Smooth muscle cell (in vitro differentiated cells): ENCODE results near the gene FAM222A. TPM values are rescaled to one million over a fixed set of nuclear protein-coding genes. Genes with fewer than 3 reads are reported as not detected.

ENCODE experiments used
- DNase-seq: peaks from one replicate; lab custom pipeline; 2025; ENCODE audit not compliant: unreplicated experiment; lab: John Stamatoyannopoulos, UW
- H2AFZ ChIP-seq: fragments of 200-600 bp; sonication (generic); 2 replicates; pipeline ENCODE4 v1.6.0; 2016; ENCODE audit warnings: antibody characterized with exemption, low read depth, mild to moderate bottlenecking
- H3F3A ChIP-seq: fragments of 200-600 bp; sonication (generic); 2 replicates; pipeline ENCODE4 v1.6.0; 2017; ENCODE audit warnings: antibody characterized with exemption, low read depth
- H3K27ac ChIP-seq: fragments of 200-600 bp; sonication (generic); 2 replicates; pipeline ENCODE4 v1.5.1; 2016; ENCODE audit warnings: low read depth, mild to moderate bottlenecking
- H3K27me3 ChIP-seq: fragments of 200-600 bp; sonication (generic); 2 replicates; pipeline ENCODE4 v1.6.1; 2016; ENCODE audit warnings: low read depth, mild to moderate bottlenecking
- H3K36me3 ChIP-seq: fragments of 200-600 bp; sonication (generic); 2 replicates; pipeline ENCODE4 v1.5.1; 2016; ENCODE audit warnings: low read depth
- H3K4me1 ChIP-seq: fragments of 200-600 bp; sonication (generic); 2 replicates; pipeline ENCODE4 v1.5.1; 2016; ENCODE audit warnings: low read depth
- H3K4me2 ChIP-seq: fragments of 200-600 bp; sonication (generic); 2 replicates; pipeline ENCODE4 v1.6.0; 2016; ENCODE audit warnings: mild to moderate bottlenecking
- H3K4me3 ChIP-seq: fragments of 200-600 bp; sonication (generic); 2 replicates; pipeline ENCODE4 v1.5.1; 2016; ENCODE audit warnings: mild to moderate bottlenecking
- H3K79me2 ChIP-seq: fragments of 200-600 bp; sonication (generic); 2 replicates; pipeline ENCODE4 v1.6.0; 2016; ENCODE audit warnings: low read depth, mild to moderate bottlenecking
- H3K9ac ChIP-seq: fragments of 200-600 bp; sonication (generic); 2 replicates; pipeline ENCODE4 v1.6.0; 2016; ENCODE audit warnings: low read depth
- H3K9me3 ChIP-seq: fragments of 200-600 bp; sonication (generic); replicated peaks from 2 replicates; pipeline ENCODE4 v1.5.1; 2016; ENCODE audit warnings: low read depth
- H4K20me1 ChIP-seq: fragments of 200-600 bp; sonication (generic); 2 replicates; pipeline ENCODE4 v1.6.0; 2016; ENCODE audit warnings: low read depth
- CTCF ChIP-seq: fragments of 200-600 bp; sonication (generic); IDR thresholded peaks from 2 replicates; pipeline ENCODE4 v1.5.1; 2017; ENCODE audit warnings: borderline replicate concordance, mild to moderate bottlenecking, antibody characterized with exemption; ENCODE audit not compliant: insufficient read depth, poor library complexity, severe bottlenecking
- WGBS: methylation state at CpG from one replicate; pipeline ENCODE4 v1.1.7; 2016; ENCODE audit warnings: low lambda C conversion rate; 5-methylcytosine and 5-hydroxymethylcytosine counted together
- polyA plus RNA-seq: library from polyadenylated mRNA; unstranded; fragments of >200 nt; fragmentation: Nextera tagmentation; extraction: Ambion mirVana; gene quantifications from 2 replicates; pipeline ENCODE4 v1.2.1, GENCODE V29; 2016
- total RNA-seq: library from RNA; depleted of rRNA; stranded (reverse); fragments of >200 nt; gene quantifications from 2 replicates; pipeline ENCODE4 v1.2.3, GENCODE V29; 2014

The FAM222A gene
- total and polyA plus RNA-seq, 2 experiments from 2014 or later = 0.85 to 1.7 TPM

GRCh38 chr12:109779382-109779781 is 65.8 kb downstream of the FAM222A start:
- WGBS = 94% methylated on average over 6 of the region's 6 CpGs
- Histone ChIP-seq H3K27me3 (no peaks in the 10 kb centered on the region), H3K36me3 (no peaks in the 10 kb centered on the region), H2AFZ (no peak overlapping the region), H3F3A (no peaks in the 10 kb centered on the region), H3K79me2 (no peaks in the 10 kb centered on the region), H4K20me1 (no peaks in the 10 kb centered on the region), H3K4me2 (no peak overlapping the region), H3K4me3 (no peak overlapping the region), H3K9ac (no peak overlapping the region), H3K27ac (no peak overlapping the region), H3K9me3 (no peaks in the 10 kb centered on the region), H3K4me1 (no peaks in the 10 kb centered on the region)
- DNase-seq = no peak
- TF ChIP-seq CTCF = no peak

GRCh38 chr12:109781668-109782325 is 68.2 kb downstream of the FAM222A start:
- TF ChIP-seq CTCF = no peak
- Histone ChIP-seq H3K4me2 (no peak overlapping the region), H3K4me1 (no peaks in the 10 kb centered on the region), H2AFZ (no peak overlapping the region), H3K4me3 (no peak overlapping the region), H3K27me3 (no peaks in the 10 kb centered on the region), H3F3A (no peaks in the 10 kb centered on the region), H3K9me3 (no peaks in the 10 kb centered on the region), H4K20me1 (no peaks in the 10 kb centered on the region), H3K27ac (no peak overlapping the region), H3K36me3 (no peaks in the 10 kb centered on the region), H3K9ac (no peak overlapping the region), H3K79me2 (no peaks in the 10 kb centered on the region)
- no peak for DNase-seq
- 88% methylated on average over 10 of the region's 10 CpGs for WGBS

GRCh38 chr12:109782326-109782703 is 68.7 kb downstream of the FAM222A start:
- Histone ChIP-seq H3K4me2 (no peak overlapping the region), H2AFZ (no peak overlapping the region), H3K4me1 (no peaks in the 10 kb centered on the region), H3K27ac (no peak overlapping the region), H3K27me3 (no peaks in the 10 kb centered on the region), H3K79me2 (no peaks in the 10 kb centered on the region), H4K20me1 (no peaks in the 10 kb centered on the region), H3K9ac (no peak overlapping the region), H3K36me3 (no peaks in the 10 kb centered on the region), H3K4me3 (no peak overlapping the region), H3F3A (no peaks in the 10 kb centered on the region), H3K9me3 (no peaks in the 10 kb centered on the region)
- DNase-seq = no peak
- no peak for TF ChIP-seq CTCF
- WGBS = 94% methylated on average over 9 of the region's 9 CpGs
